SK-N-SH treated with all-trans-retinoic acid at 6 μM for 48 hours (cell line): ENCODE results near the gene CTPS2.
A peak's percentile ranks its signal among the peaks of the same experiment; 100 is the strongest.

Experiments used
- ATAC-seq: fragments of 200-7000 bp; cut with Tn5 transposase; 3 replicates; pipeline ENCODE4 v1.9.1; 2020; ENCODE audit warnings: mild to moderate bottlenecking, moderate library complexity
- ARNTL ChIP-seq: fragments of 450-650 bp; formaldehyde crosslinking; IDR thresholded peaks from 2 replicates; pipeline ENCODE4 v1.5.0; 2020; ENCODE audit warnings: low read depth, mild to moderate bottlenecking, moderate library complexity, borderline replicate concordance
- BACH2 ChIP-seq: fragments of 250-450 bp; sonication (Bioruptor Pico); IDR thresholded peaks from 2 replicates; pipeline ENCODE4 v1.9.0; 2021; ENCODE audit warnings: mild to moderate bottlenecking, borderline replicate concordance
- CSDC2 ChIP-seq: fragments of 250-450 bp; sonication (Bioruptor Pico); IDR thresholded peaks from 2 replicates; pipeline ENCODE4 v1.5.0; 2020; ENCODE audit warnings: mild to moderate bottlenecking, moderate library complexity
- ESRRG ChIP-seq: fragments of 250-450 bp; sonication (Bioruptor Pico); IDR thresholded peaks from 2 replicates; pipeline ENCODE4 v1.6.1; 2021; ENCODE audit warnings: mild to moderate bottlenecking
- GLIS3 ChIP-seq: fragments of 250-450 bp; sonication (Bioruptor Pico); IDR thresholded peaks from 2 replicates; pipeline ENCODE4 v1.5.0; 2020; ENCODE audit warnings: mild to moderate bottlenecking, moderate library complexity
- ISL1 ChIP-seq: fragments of 250-450 bp; sonication (Bioruptor Pico); IDR thresholded peaks from 2 replicates; pipeline ENCODE4 v2.1.2; 2022; ENCODE audit warnings: mild to moderate bottlenecking, moderate library complexity
- OSR1 ChIP-seq: fragments of 250-450 bp; sonication (Bioruptor Pico); IDR thresholded peaks from 2 replicates; pipeline ENCODE4 v1.8.0; 2022; ENCODE audit warnings: moderate library complexity, mild to moderate bottlenecking, inconsistent platforms
- PPARA ChIP-seq: fragments of 250-450 bp; sonication (Bioruptor Pico); IDR thresholded peaks from 2 replicates; pipeline ENCODE4 v1.5.0; 2020; ENCODE audit warnings: mild to moderate bottlenecking, borderline replicate concordance
- RARB ChIP-seq: fragments of 250-450 bp; sonication (Bioruptor Pico); IDR thresholded peaks from 2 replicates; pipeline ENCODE4 v1.8.0; 2021; ENCODE audit warnings: mild to moderate bottlenecking, moderate library complexity
- SNAI2 ChIP-seq: fragments of 250-450 bp; sonication (Bioruptor Pico); IDR thresholded peaks from 2 replicates; pipeline ENCODE4 v1.5.0; 2020; ENCODE audit warnings: mild to moderate bottlenecking, moderate library complexity
- TCF4 ChIP-seq: fragments of 250-450 bp; sonication (Bioruptor Pico); IDR thresholded peaks from 2 replicates; pipeline ENCODE4 v1.8.0; 2021; ENCODE audit warnings: mild to moderate bottlenecking, moderate library complexity, borderline replicate concordance
- ZC3H10 ChIP-seq: fragments of 250-450 bp; sonication (Bioruptor Pico); IDR thresholded peaks from 2 replicates; pipeline ENCODE4 v1.5.1; 2021; ENCODE audit warnings: mild to moderate bottlenecking, moderate library complexity
- ZFP30 ChIP-seq: fragments of 450-650 bp; formaldehyde crosslinking; IDR thresholded peaks from 2 replicates; pipeline ENCODE4 v1.5.0; 2022; ENCODE audit warnings: mild to moderate bottlenecking, moderate library complexity
- ZNF70 ChIP-seq: fragments of 450-650 bp; formaldehyde crosslinking; IDR thresholded peaks from 2 replicates; pipeline ENCODE4 v1.5.0; 2020; ENCODE audit warnings: mild to moderate bottlenecking, moderate library complexity
- ZNF8 ChIP-seq: fragments of 450-650 bp; formaldehyde crosslinking; IDR thresholded peaks from 2 replicates; pipeline ENCODE4 v1.5.0; 2020; ENCODE audit warnings: mild to moderate bottlenecking, moderate library complexity
- TF ChIP-seq, protein P1 (sequence below): fragments of 250-450 bp; sonication (Bioruptor Pico); IDR thresholded peaks from 2 replicates; pipeline ENCODE4 v1.5.1; 2021; ENCODE audit warnings: mild to moderate bottlenecking, moderate library complexity
- TF ChIP-seq, protein P2 (sequence below): fragments of 250-450 bp; sonication (Bioruptor Pico); IDR thresholded peaks from 2 replicates; pipeline ENCODE4 v1.8.0; 2020; ENCODE audit warnings: mild to moderate bottlenecking, moderate library complexity, borderline replicate concordance
- TF ChIP-seq, protein P3 (sequence below): fragments of 250-450 bp; sonication (Bioruptor Pico); IDR thresholded peaks from 2 replicates; pipeline ENCODE4 v1.8.0; 2021; ENCODE audit warnings: low read depth, mild to moderate bottlenecking, moderate library complexity, borderline replicate concordance
- TF ChIP-seq, protein P4 (sequence below): fragments of 250-450 bp; sonication (Bioruptor Pico); IDR thresholded peaks from 2 replicates; pipeline ENCODE4 v1.5.1; 2020; ENCODE audit warnings: low read depth, mild to moderate bottlenecking, moderate library complexity
- TF ChIP-seq, protein P5 (sequence below): fragments of 250-450 bp; sonication (Bioruptor Pico); IDR thresholded peaks from 2 replicates; pipeline ENCODE4 v1.5.0; 2020; ENCODE audit warnings: mild to moderate bottlenecking, moderate library complexity

CTPS2 gene

DNA sequence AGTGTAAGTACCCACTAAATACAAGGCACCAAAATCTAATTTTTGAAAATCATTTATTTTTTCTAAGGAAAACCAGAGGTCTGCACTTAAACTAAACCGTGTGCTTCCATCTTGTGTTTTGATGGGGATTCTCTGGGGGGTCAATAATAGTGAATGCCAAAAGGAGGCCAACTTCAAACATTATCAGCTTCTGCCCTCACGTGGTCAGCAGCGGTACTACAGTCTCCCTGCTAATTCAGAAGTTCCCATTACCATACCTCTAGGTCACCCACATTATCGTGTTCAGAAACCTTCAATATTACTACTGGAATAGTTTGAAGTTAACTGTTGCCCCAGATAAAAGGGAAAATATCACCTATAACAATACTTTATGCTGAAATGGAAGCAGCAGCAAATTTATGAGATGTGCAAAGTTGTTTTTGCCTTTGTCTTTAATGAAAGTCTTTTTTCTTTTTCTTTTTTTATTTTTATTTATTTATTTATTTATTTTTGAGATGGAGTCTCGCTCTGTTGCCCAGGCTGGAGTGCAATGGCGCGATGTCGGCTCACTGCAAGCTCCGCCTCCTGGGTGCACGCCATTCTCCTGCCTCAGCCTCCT lies 17.3 kb downstream of the CTPS2 start:
- TF ChIP-seq ARNTL: no peak
- no peak for TF ChIP-seq ZFP30 (CRISPR knock-in tag)
- TF ChIP-seq, protein P1, sequence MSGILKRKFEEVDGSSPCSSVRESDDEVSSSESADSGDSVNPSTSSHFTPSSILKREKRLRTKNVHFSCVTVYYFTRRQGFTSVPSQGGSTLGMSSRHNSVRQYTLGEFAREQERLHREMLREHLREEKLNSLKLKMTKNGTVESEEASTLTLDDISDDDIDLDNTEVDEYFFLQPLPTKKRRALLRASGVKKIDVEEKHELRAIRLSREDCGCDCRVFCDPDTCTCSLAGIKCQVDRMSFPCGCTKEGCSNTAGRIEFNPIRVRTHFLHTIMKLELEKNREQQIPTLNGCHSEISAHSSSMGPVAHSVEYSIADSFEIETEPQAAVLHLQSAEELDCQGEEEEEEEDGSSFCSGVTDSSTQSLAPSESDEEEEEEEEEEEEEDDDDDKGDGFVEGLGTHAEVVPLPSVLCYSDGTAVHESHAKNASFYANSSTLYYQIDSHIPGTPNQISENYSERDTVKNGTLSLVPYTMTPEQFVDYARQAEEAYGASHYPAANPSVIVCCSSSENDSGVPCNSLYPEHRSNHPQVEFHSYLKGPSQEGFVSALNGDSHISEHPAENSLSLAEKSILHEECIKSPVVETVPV (CRISPR knock-in tag): no peak
- no peak for TF ChIP-seq GLIS3
- TF ChIP-seq, protein P2, sequence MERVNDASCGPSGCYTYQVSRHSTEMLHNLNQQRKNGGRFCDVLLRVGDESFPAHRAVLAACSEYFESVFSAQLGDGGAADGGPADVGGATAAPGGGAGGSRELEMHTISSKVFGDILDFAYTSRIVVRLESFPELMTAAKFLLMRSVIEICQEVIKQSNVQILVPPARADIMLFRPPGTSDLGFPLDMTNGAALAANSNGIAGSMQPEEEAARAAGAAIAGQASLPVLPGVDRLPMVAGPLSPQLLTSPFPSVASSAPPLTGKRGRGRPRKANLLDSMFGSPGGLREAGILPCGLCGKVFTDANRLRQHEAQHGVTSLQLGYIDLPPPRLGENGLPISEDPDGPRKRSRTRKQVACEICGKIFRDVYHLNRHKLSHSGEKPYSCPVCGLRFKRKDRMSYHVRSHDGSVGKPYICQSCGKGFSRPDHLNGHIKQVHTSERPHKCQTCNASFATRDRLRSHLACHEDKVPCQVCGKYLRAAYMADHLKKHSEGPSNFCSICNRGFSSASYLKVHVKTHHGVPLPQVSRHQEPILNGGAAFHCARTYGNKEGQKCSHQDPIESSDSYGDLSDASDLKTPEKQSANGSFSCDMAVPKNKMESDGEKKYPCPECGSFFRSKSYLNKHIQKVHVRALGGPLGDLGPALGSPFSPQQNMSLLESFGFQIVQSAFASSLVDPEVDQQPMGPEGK (CRISPR knock-in tag): no peak
- TF ChIP-seq CSDC2 (CRISPR knock-in tag): no peak
- no peak for TF ChIP-seq ZC3H10 (CRISPR knock-in tag)
- TF ChIP-seq PPARA (CRISPR knock-in tag): no peak
- TF ChIP-seq, protein P3, sequence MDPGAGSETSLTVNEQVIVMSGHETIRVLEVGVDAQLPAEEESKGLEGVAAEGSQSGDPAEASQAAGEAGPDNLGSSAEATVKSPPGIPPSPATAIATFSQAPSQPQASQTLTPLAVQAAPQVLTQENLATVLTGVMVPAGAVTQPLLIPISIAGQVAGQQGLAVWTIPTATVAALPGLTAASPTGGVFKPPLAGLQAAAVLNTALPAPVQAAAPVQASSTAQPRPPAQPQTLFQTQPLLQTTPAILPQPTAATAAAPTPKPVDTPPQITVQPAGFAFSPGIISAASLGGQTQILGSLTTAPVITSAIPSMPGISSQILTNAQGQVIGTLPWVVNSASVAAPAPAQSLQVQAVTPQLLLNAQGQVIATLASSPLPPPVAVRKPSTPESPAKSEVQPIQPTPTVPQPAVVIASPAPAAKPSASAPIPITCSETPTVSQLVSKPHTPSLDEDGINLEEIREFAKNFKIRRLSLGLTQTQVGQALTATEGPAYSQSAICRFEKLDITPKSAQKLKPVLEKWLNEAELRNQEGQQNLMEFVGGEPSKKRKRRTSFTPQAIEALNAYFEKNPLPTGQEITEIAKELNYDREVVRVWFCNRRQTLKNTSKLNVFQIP (CRISPR knock-in tag): no peak
- TF ChIP-seq ZNF8 (CRISPR knock-in tag): no peak
- no peak for TF ChIP-seq ZNF70 (CRISPR knock-in tag)
- no peak for TF ChIP-seq ESRRG (CRISPR knock-in tag)
- no peak for TF ChIP-seq TCF4
- TF ChIP-seq, protein P4, sequence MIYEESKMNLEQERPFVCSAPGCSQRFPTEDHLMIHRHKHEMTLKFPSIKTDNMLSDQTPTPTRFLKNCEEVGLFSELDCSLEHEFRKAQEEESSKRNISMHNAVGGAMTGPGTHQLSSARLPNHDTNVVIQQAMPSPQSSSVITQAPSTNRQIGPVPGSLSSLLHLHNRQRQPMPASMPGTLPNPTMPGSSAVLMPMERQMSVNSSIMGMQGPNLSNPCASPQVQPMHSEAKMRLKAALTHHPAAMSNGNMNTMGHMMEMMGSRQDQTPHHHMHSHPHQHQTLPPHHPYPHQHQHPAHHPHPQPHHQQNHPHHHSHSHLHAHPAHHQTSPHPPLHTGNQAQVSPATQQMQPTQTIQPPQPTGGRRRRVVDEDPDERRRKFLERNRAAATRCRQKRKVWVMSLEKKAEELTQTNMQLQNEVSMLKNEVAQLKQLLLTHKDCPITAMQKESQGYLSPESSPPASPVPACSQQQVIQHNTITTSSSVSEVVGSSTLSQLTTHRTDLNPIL (CRISPR knock-in tag): no peak
- TF ChIP-seq RARB (CRISPR knock-in tag): no peak
- TF ChIP-seq ISL1: no peak
- TF ChIP-seq OSR1: no peak
- ATAC-seq: peak; percentile 80

DNA sequence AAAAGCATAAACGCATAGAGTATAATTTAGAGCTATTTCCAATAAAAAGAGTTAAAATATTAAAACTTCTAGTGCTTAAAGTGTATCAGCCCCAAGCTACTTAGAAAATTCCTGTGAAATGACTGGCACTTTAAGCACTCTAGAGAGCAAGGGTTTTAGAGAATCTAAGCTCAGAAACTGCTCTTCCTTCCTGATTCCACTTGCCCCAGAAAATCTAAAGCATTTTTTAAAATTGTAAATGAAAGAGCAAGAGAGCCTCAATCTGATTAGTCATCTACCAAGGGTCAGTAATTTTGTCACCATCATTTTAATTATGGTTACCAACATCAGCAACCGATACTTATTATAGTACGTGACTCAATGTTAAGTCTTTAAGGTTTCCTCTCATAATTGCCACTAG lies 25.0 kb downstream of the CTPS2 start:
- TF ChIP-seq BACH2 (CRISPR knock-in tag) (no peak), SNAI2 (no peak), ISL1 (no peak), ZFP30 (CRISPR knock-in tag) (no peak), ZNF8 (CRISPR knock-in tag) (no peak), ZNF70 (CRISPR knock-in tag) (no peak), TCF4 (no peak)
- TF ChIP-seq, protein P5, sequence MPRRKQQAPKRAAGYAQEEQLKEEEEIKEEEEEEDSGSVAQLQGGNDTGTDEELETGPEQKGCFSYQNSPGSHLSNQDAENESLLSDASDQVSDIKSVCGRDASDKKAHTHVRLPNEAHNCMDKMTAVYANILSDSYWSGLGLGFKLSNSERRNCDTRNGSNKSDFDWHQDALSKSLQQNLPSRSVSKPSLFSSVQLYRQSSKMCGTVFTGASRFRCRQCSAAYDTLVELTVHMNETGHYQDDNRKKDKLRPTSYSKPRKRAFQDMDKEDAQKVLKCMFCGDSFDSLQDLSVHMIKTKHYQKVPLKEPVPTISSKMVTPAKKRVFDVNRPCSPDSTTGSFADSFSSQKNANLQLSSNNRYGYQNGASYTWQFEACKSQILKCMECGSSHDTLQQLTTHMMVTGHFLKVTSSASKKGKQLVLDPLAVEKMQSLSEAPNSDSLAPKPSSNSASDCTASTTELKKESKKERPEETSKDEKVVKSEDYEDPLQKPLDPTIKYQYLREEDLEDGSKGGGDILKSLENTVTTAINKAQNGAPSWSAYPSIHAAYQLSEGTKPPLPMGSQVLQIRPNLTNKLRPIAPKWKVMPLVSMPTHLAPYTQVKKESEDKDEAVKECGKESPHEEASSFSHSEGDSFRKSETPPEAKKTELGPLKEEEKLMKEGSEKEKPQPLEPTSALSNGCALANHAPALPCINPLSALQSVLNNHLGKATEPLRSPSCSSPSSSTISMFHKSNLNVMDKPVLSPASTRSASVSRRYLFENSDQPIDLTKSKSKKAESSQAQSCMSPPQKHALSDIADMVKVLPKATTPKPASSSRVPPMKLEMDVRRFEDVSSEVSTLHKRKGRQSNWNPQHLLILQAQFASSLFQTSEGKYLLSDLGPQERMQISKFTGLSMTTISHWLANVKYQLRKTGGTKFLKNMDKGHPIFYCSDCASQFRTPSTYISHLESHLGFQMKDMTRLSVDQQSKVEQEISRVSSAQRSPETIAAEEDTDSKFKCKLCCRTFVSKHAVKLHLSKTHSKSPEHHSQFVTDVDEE: no peak
- TF ChIP-seq, protein P4 (CRISPR knock-in tag): no peak
- TF ChIP-seq, all 23 proteins: peak for 0
- peak; percentile 64; the same call in 2 of the 3 replicates for ATAC-seq
